ENCODE results near the gene FAM53C.

The FAM53C gene

DNA sequence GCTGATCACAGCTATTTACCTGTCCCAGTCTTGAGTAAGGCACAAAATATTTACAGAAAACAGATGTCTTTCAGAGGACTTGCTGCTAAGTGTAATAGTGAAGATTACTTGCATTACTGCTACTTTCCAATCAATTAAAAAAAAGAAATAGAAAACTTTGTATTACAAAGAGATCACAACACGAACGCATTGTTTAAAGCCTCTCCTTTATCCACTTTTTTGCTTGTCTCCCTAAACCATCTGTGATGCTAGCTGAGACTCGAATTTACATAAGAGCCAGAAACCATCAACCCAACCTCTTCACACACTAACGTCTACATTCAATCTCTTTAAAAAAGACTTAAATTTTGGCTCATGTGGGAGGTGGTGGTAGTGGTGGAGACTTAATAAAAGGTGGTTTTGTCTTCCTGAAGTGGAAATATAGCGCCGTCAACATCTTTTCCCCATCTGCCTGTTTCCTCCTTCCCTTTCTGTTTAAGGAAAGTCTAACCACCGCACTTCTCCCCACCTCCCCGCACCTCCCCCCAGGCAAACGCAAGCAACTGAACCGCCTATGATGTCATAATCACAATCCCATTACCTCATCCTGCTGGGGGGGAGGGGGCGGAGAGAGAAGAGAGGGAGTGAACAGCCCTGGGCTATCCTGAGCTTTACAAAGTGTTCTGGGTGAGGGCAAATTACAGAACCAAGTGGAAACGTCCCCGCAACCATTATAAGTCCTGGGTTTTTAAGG, 948 bp upstream of the FAM53C start (continued):
- TF ChIP-seq ZFHX2 (tag by site-specific recombination; conservative IDR thresholded peaks at IDR 0.05) (peak; percentile 55), ZNF623 (tag by site-specific recombination; IDR thresholded peaks at IDR 0.05) (no peak), ZNF23 (tag by site-specific recombination; IDR thresholded peaks at IDR 0.05; ENCODE audit: borderline replicate concordance) (no peak), ZFP69B (tag by site-specific recombination; IDR thresholded peaks at IDR 0.05) (peak; percentile 69; the same call in 1 of the 2 replicates), ZNF561 (tag by site-specific recombination; IDR thresholded peaks at IDR 0.05; ENCODE audit: borderline replicate concordance) (peak; percentile 84), ZNF184 (tag by site-specific recombination; IDR thresholded peaks at IDR 0.05) (peak; percentile 68; the same call in 1 of the 2 replicates), ZBTB21 (tag by site-specific recombination; IDR thresholded peaks at IDR 0.05) (peak; percentile 100), ZNF558 (tag by site-specific recombination; IDR thresholded peaks at IDR 0.05) (0 out of 2 replicates have a peak, but pooled peaks have one; percentile 47), SP2 (tag by site-specific recombination; IDR thresholded peaks at IDR 0.05) (no peak), ZSCAN16 (tag by site-specific recombination; IDR thresholded peaks at IDR 0.05) (no peak), ZNF529 (tag by site-specific recombination; IDR thresholded peaks at IDR 0.05; ENCODE audit: insufficient replicate concordance) (no peak), WT1 (tag by site-specific recombination; IDR thresholded peaks at IDR 0.05) (peak; percentile 76), ZNF335 (tag by site-specific recombination; conservative IDR thresholded peaks at IDR 0.05) (peak; percentile 99), YY2 (tag by site-specific recombination; IDR thresholded peaks at IDR 0.05) (no peak), ZNF202 (tag by site-specific recombination; IDR thresholded peaks at IDR 0.05; ENCODE audit: borderline replicate concordance) (no peak), ZNF677 (tag by site-specific recombination; IDR thresholded peaks at IDR 0.05) (no peak), ZNF37A (tag by site-specific recombination; IDR thresholded peaks at IDR 0.05) (no peak), REST (tag by site-specific recombination; IDR thresholded peaks at IDR 0.05) (no peak), SP3 (tag by site-specific recombination; IDR thresholded peaks at IDR 0.05) (peak; percentile 81), SCRT2 (tag by site-specific recombination; IDR thresholded peaks at IDR 0.05) (no peak), ZNF747 (tag by site-specific recombination; IDR thresholded peaks at IDR 0.05) (no peak), ZBTB17 (tag by site-specific recombination; IDR thresholded peaks at IDR 0.05) (no peak), ZNF777 (tag by site-specific recombination; IDR thresholded peaks at IDR 0.05; ENCODE audit: borderline replicate concordance) (no peak), AEBP2 (tag by site-specific recombination; IDR thresholded peaks at IDR 0.05; ENCODE audit: borderline replicate concordance) (no peak), ZNF670 (tag by site-specific recombination; IDR thresholded peaks at IDR 0.05; ENCODE audit: low read depth) (no peak), ZNF133 (tag by site-specific recombination; IDR thresholded peaks at IDR 0.05) (no peak), BCL11A (tag by site-specific recombination; IDR thresholded peaks at IDR 0.05; ENCODE audit: low read depth) (no peak)
- TF ChIP-seq, protein P1, sequence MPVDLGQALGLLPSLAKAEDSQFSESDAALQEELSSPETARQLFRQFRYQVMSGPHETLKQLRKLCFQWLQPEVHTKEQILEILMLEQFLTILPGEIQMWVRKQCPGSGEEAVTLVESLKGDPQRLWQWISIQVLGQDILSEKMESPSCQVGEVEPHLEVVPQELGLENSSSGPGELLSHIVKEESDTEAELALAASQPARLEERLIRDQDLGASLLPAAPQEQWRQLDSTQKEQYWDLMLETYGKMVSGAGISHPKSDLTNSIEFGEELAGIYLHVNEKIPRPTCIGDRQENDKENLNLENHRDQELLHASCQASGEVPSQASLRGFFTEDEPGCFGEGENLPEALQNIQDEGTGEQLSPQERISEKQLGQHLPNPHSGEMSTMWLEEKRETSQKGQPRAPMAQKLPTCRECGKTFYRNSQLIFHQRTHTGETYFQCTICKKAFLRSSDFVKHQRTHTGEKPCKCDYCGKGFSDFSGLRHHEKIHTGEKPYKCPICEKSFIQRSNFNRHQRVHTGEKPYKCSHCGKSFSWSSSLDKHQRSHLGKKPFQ (tag by site-specific recombination; IDR thresholded peaks at IDR 0.05) = peak; percentile 69; the same call in 1 of the 2 replicates
- TF ChIP-seq, protein P2, sequence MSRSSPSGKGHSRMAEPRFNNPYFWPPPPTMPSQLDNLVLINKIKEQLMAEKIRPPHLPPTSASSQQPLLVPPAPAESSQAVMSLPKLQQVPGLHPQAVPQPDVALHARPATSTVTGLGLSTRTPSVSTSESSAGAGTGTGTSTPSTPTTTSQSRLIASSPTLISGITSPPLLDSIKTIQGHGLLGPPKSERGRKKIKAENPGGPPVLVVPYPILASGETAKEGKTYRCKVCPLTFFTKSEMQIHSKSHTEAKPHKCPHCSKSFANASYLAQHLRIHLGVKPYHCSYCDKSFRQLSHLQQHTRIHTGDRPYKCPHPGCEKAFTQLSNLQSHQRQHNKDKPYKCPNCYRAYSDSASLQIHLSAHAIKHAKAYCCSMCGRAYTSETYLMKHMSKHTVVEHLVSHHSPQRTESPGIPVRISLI (tag by site-specific recombination; IDR thresholded peaks at IDR 0.05) = no peak
- TF ChIP-seq, protein P3, sequence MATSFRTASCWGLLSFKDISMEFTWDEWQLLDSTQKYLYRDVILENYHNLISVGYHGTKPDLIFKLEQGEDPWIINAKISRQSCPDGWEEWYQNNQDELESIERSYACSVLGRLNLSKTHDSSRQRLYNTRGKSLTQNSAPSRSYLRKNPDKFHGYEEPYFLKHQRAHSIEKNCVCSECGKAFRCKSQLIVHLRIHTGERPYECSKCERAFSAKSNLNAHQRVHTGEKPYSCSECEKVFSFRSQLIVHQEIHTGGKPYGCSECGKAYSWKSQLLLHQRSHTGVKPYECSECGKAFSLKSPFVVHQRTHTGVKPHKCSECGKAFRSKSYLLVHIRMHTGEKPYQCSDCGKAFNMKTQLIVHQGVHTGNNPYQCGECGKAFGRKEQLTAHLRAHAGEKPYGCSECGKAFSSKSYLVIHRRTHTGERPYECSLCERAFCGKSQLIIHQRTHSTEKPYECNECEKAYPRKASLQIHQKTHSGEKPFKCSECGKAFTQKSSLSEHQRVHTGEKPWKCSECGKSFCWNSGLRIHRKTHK (tag by site-specific recombination; IDR thresholded peaks at IDR 0.05) = no peak
